Measurements from ENCODE around the gene DHRS7.

GRCh38 chr14:60161196-60162107, 3.7 kb downstream of the DHRS7 start:
- TF ChIP-seq POLR2A (IDR thresholded peaks at IDR 0.05; ENCODE audit: low read length) (no peak), GATA1 (IDR thresholded peaks at IDR 0.05; ENCODE audit: low read depth, low read length) (no peak)
